H1 (cell line): ENCODE data around the gene FBLN5. TPM values are rescaled to one million over a fixed set of nuclear protein-coding genes. Genes with fewer than 3 reads are reported as not detected.

Experiments used
- CTCF ChIA-PET: fragments of 300-600 bp; sonication (Branson Sonifier 250); formaldehyde crosslinking; loops from one replicate; lab custom pipeline; 2021; ENCODE audit not compliant: partially characterized antibody; lab: Charles Lee
- POLR2A ChIA-PET: fragments of 300-600 bp; sonication (Branson Sonifier 250); formaldehyde crosslinking; loops from one replicate; lab custom pipeline; 2021; ENCODE audit warnings: inconsistent platforms; ENCODE audit not compliant: partially characterized antibody; lab: Charles Lee
- DNase-seq, 2 experiments: peaks; one replicate each; pipeline versions ENCODE4 v3.0.0 to v3.0.0-alpha.2; 2010 to 2022; ENCODE audit warnings: low spot score in 2 of 2, low read depth in 1 of 2, mixed read lengths in 1 of 2
- FAIRE-seq: peaks from 2 replicates; lab custom pipeline; 2011; peaks lifted over from hg19 to GRCh38; lab: Jason Lieb, UNC
- H2AFZ ChIP-seq: 2 replicates; pipeline ENCODE4 v1.8.1; 2012; ENCODE audit warnings: low read length, inconsistent platforms
- H2AK5ac ChIP-seq: 2 replicates; pipeline ENCODE4 v1.6.1; 2013; ENCODE audit warnings: low read depth, low read length
- H2BK120ac ChIP-seq: replicated peaks from 2 replicates; pipeline ENCODE3; 2013; ENCODE audit warnings: low read depth, low read length, inconsistent platforms
- H2BK12ac ChIP-seq: 2 replicates; pipeline ENCODE4 v1.6.1; 2013; ENCODE audit warnings: low read depth, low read length
- H2BK15ac ChIP-seq: 2 replicates; pipeline ENCODE4 v1.6.1; 2013; ENCODE audit warnings: low read length
- H2BK20ac ChIP-seq: 2 replicates; pipeline ENCODE4 v1.6.1; 2013; ENCODE audit warnings: low read length
- H2BK5ac ChIP-seq: 2 replicates; pipeline ENCODE4 v1.6.1; 2013; ENCODE audit warnings: low read depth, low read length
- H3K14ac ChIP-seq: 2 replicates; pipeline ENCODE4 v1.6.1; 2013; ENCODE audit warnings: inconsistent platforms; ENCODE audit not compliant: insufficient read length
- H3K18ac ChIP-seq: 2 replicates; pipeline ENCODE4 v1.6.1; 2013; ENCODE audit warnings: low read length; ENCODE audit errors: extremely low read depth
- H3K23ac ChIP-seq: 2 replicates; pipeline ENCODE4 v1.6.1; 2013; ENCODE audit warnings: inconsistent platforms; ENCODE audit not compliant: insufficient read length
- H3K23me2 ChIP-seq: 2 replicates; pipeline ENCODE4 v1.6.1; 2013; ENCODE audit warnings: low read depth, low read length
- H3K27ac ChIP-seq: 2 replicates; pipeline ENCODE4 v1.6.1; 2011; ENCODE audit warnings: low read depth, low read length, inconsistent platforms
- H3K27me3 ChIP-seq, 4 experiments: replicated peaks in 1 of 4; 1 replicate in 1 of 4; 2 replicates in 3 of 4; pipeline versions ENCODE4 v1.6.1 to v1.8.1; 2011 to 2013; ENCODE audit warnings: low read length in 3 of 4, mild to moderate bottlenecking in 3 of 4, inconsistent platforms in 2 of 4, mixed read lengths in 2 of 4, moderate library complexity in 1 of 4; ENCODE audit not compliant: control insufficient read depth in 3 of 4, insufficient read depth in 3 of 4; ENCODE audit errors: extremely low read depth in 1 of 4
- H3K36me3 ChIP-seq, 4 experiments: 2 replicates each; pipeline versions ENCODE4 v1.6.1 to v1.8.1; 2011 to 2013; ENCODE audit warnings: mild to moderate bottlenecking in 4 of 4, low read length in 3 of 4, moderate library complexity in 2 of 4, control low read depth in 1 of 4, inconsistent platforms in 1 of 4; ENCODE audit not compliant: insufficient read depth in 4 of 4, control insufficient read depth in 2 of 4
- H3K4ac ChIP-seq: replicated peaks from 2 replicates; pipeline ENCODE3; 2013; ENCODE audit warnings: low read length, low read depth, mixed read lengths, inconsistent platforms; ENCODE audit not compliant: insufficient read length
- H3K4me1 ChIP-seq, 4 experiments: replicated peaks in 1 of 4; 1 replicate in 1 of 4; 2 replicates in 3 of 4; pipeline versions ENCODE4 v1.6.1 to v1.8.1; 2011 to 2013; ENCODE audit warnings: low read length in 3 of 4, inconsistent platforms in 2 of 4, mixed read lengths in 1 of 4; ENCODE audit not compliant: insufficient read depth in 4 of 4, control insufficient read depth in 3 of 4
- H3K4me2 ChIP-seq, 2 experiments: 2 replicates each; pipeline versions ENCODE4 v1.6.1 to v1.8.1; 2011 to 2013; ENCODE audit warnings: low read depth in 2 of 2, low read length in 2 of 2, control low read depth in 1 of 2, inconsistent platforms in 1 of 2, mild to moderate bottlenecking in 1 of 2; ENCODE audit not compliant: insufficient read depth in 1 of 2
- H3K4me3 ChIP-seq, 4 experiments: fragments of 200-600, 300-600 bp in 1 of 4; sonication (generic), shearing (Covaris generic), sonication (Bioruptor Twin) in 1 of 4; 2 replicates each; pipeline versions ENCODE4 v1.5.1 to v1.8.1; 2011 to 2016; ENCODE audit warnings: low read length in 4 of 4, low read depth in 3 of 4, control low read depth in 2 of 4, inconsistent platforms in 2 of 4, mild to moderate bottlenecking in 2 of 4, mixed read lengths in 1 of 4, moderate library complexity in 1 of 4; ENCODE audit not compliant: insufficient read depth in 2 of 4; ENCODE audit errors: extremely low read depth in 1 of 4
- H3K56ac ChIP-seq: replicated peaks from 2 replicates; pipeline ENCODE3; 2013; ENCODE audit warnings: low read depth, mild to moderate bottlenecking, mixed read lengths, low read length, inconsistent platforms; ENCODE audit not compliant: insufficient read length
- H3K79me1 ChIP-seq: 2 replicates; pipeline ENCODE4 v1.6.1; 2013; ENCODE audit warnings: low read depth, low read length, control low read depth
- H3K79me2 ChIP-seq, 2 experiments: 2 replicates each; pipeline versions ENCODE4 v1.6.1 to v1.8.1; 2012 to 2013; ENCODE audit warnings: low read length in 2 of 2, mild to moderate bottlenecking in 2 of 2, inconsistent platforms in 1 of 2; ENCODE audit not compliant: insufficient read depth in 2 of 2, control insufficient read depth in 1 of 2
- H3K9ac ChIP-seq, 4 experiments: replicated peaks in 1 of 4; 1 replicate in 1 of 4; 2 replicates in 3 of 4; pipeline versions ENCODE4 v1.6.1 to v1.8.1; 2011 to 2013; ENCODE audit warnings: low read depth in 3 of 4, low read length in 3 of 4, control low read depth in 2 of 4, mild to moderate bottlenecking in 2 of 4, moderate library complexity in 2 of 4, inconsistent platforms in 1 of 4; ENCODE audit errors: extremely low read depth in 1 of 4
- H3K9me3 ChIP-seq, 2 experiments: 2 replicates each; pipeline versions ENCODE4 v1.6.1 to v1.8.1; 2012 to 2013; ENCODE audit warnings: mild to moderate bottlenecking in 2 of 2, moderate library complexity in 2 of 2, control low read depth in 1 of 2, inconsistent platforms in 1 of 2, low read depth in 1 of 2, low read length in 1 of 2, mixed read lengths in 1 of 2; ENCODE audit not compliant: insufficient read depth in 2 of 2
- H4K20me1 ChIP-seq, 2 experiments: replicated peaks in 1 of 2; 2 replicates each; pipeline versions ENCODE3 to v1.8.1; 2011 to 2013; ENCODE audit warnings: inconsistent platforms in 2 of 2, low read length in 2 of 2, mild to moderate bottlenecking in 1 of 2; ENCODE audit not compliant: insufficient read depth in 2 of 2, control insufficient read depth in 1 of 2
- H4K5ac ChIP-seq: 2 replicates; pipeline ENCODE4 v1.6.1; 2013; ENCODE audit warnings: low read length, low read depth, mixed read lengths, inconsistent platforms; ENCODE audit not compliant: insufficient read length
- H4K8ac ChIP-seq: 2 replicates; pipeline ENCODE4 v1.8.0; 2013; ENCODE audit warnings: mild to moderate bottlenecking, moderate library complexity, low read length, inconsistent platforms; ENCODE audit not compliant: insufficient read depth; ENCODE audit errors: extremely low read depth
- H4K91ac ChIP-seq: replicated peaks from 2 replicates; pipeline ENCODE3; 2013; ENCODE audit warnings: low read length, mixed read lengths, inconsistent platforms; ENCODE audit not compliant: insufficient read length
- GABPA ChIP-seq: IDR thresholded peaks from 2 replicates; pipeline ENCODE4 v1.6.1; 2011; ENCODE audit warnings: mild to moderate bottlenecking, low read length, moderate library complexity, borderline replicate concordance; ENCODE audit not compliant: insufficient read depth
- RBBP5 ChIP-seq: IDR thresholded peaks from 2 replicates; pipeline ENCODE4 v1.7.1; 2012; ENCODE audit warnings: low read depth, mild to moderate bottlenecking, inconsistent platforms, low read length, moderate library complexity, borderline replicate concordance
- TBP ChIP-seq: IDR thresholded peaks from 2 replicates; pipeline ENCODE4 v1.6.1; 2011; ENCODE audit warnings: low read depth, low read length, improper control_type of control experiment
- WGBS, 2 experiments: shearing (Covaris generic) in 1 of 2; methylation state at CpG; one replicate each; pipeline versions ENCODE4 v1.1.6 to v1.1.7; 2013 to 2015; ENCODE audit warnings: low lambda C conversion rate in 2 of 2, mixed read lengths in 2 of 2, inconsistent platforms in 1 of 2, low coverage in 1 of 2, missing lambda C conversion rate in 1 of 2; ENCODE audit not compliant: insufficient replicate concordance in 2 of 2, insufficient coverage in 1 of 2, insufficient read length in 1 of 2; ENCODE audit errors: extremely low coverage in 1 of 2, missing lambda C conversion rate in 1 of 2; 5-methylcytosine and 5-hydroxymethylcytosine counted together
- polyA plus RNA-seq, 7 experiments: library from polyadenylated mRNA; depleted of rRNA in 3 of 7; stranded (reverse) in 5 of 7; unstranded in 2 of 7; fragments of >200 nt in 5 of 7; fragments of 200-250 nt in 2 of 7; gene quantifications; 1 replicate in 5 of 7; 2 replicates in 1 of 7; 4 replicates in 1 of 7; pipeline versions ENCODE4 v1.2.1 to v1.2.3, GENCODE V29; 2011 to 2013; ENCODE audit warnings: missing spikeins in 2 of 7, mixed read lengths in 2 of 7
- total RNA-seq: library from RNA; stranded (reverse); fragmentation: NEBNext Ultra II Directional; extraction: Animal tissue kit (Norgen Biotek cat#: 25700); gene quantifications from 2 replicates; pipeline ENCODE4 v1.2.1, GENCODE V29; 2021
- TF ChIP-seq, protein P1 (sequence below): IDR thresholded peaks from 2 replicates; pipeline ENCODE4 v1.6.1; 2012; ENCODE audit warnings: low read length, inconsistent platforms

Gene FBLN5
- total and polyA plus RNA-seq, 2 of the 8 experiments (the other 6 are each of a cell fraction or from before 2014, with no cell fraction given): 0.88 to 3.5 TPM

DNA sequence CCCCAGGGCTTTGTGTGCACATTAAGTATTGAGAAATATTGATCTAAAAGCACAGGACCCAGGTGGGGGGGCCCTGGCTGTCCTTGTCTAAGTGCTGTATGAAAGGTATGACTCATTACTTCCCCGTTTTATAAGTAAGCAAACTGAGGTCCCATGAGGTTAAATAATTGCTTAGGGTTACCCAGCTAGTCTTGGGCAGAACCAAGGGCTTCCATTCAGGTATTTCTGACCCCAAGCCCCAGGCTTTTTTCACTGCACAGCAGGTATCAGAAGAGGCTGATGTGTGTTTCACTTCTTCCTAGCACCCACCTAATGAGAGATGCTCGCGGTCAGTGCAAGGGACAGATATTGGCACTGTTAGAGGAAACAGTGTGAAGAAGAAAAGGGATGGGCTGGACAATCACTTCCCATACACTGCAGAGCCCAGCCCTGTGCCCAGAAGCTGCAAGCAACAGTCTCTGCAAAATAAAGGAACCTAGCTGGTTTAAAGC is 75.4 kb downstream of the FBLN5 start:
- Histone ChIP-seq H4K20me1 (no peaks in the 10 kb centered on the region), H3K27ac (no peak overlapping the region), H3K9ac (no peak overlapping the region), H3K4me3 (no peak overlapping the region), H3K23ac (no peak overlapping the region), H3K4ac (no peak overlapping the region), H3K27me3 (no peaks in the 10 kb centered on the region), H2BK5ac (no peak overlapping the region), H2BK12ac (no peak overlapping the region), H4K91ac (no peak overlapping the region), H2BK20ac (no peak overlapping the region), H3K79me2 (no peaks in the 10 kb centered on the region), H3K4me1 (no peaks in the 10 kb centered on the region), H3K36me3 (no peaks in the 10 kb centered on the region), H3K18ac (no peak overlapping the region; the same call in 1 of the 2 replicates), H3K9me3 (no peaks in the 10 kb centered on the region), H2AK5ac (no peak overlapping the region), H2BK120ac (no peak overlapping the region), H2AFZ (no peak overlapping the region), H3K23me2 (no peaks in the 10 kb centered on the region), H3K4me2 (no peak overlapping the region), H3K14ac (no peak overlapping the region), H4K5ac (no peak overlapping the region), H3K56ac (no peak overlapping the region), H3K79me1 (no peaks in the 10 kb centered on the region), H4K8ac (no peak overlapping the region), H2BK15ac (no peak overlapping the region)
- FAIRE-seq (no peak), DNase-seq (no peak)
- ChIA-PET POLR2A (no interaction called here), CTCF (interaction anchor here (0.6 to 3.1 kb wide), 4 partner anchors 11 to 423 kb away, joined by 3 to 10 read pairs (median 4); no protein-coding TSS in a partner anchor)
- 94% methylated on average over 3 of the region's 3 CpGs; no CpG with 5 or more reads in 1 of the 2 experiments for WGBS, 2 experiments
- TF ChIP-seq RBBP5 (no peak), GABPA (no peak), TBP (no peak)
- TF ChIP-seq, protein P1, sequence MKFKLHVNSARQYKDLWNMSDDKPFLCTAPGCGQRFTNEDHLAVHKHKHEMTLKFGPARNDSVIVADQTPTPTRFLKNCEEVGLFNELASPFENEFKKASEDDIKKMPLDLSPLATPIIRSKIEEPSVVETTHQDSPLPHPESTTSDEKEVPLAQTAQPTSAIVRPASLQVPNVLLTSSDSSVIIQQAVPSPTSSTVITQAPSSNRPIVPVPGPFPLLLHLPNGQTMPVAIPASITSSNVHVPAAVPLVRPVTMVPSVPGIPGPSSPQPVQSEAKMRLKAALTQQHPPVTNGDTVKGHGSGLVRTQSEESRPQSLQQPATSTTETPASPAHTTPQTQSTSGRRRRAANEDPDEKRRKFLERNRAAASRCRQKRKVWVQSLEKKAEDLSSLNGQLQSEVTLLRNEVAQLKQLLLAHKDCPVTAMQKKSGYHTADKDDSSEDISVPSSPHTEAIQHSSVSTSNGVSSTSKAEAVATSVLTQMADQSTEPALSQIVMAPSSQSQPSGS: no peak
